WI38 (cell line): ENCODE data around the gene CSNK1D.

Experiments used
- H3K4me3 ChIP-seq: 2 replicates; pipeline ENCODE4 v1.5.1; 2011; ENCODE audit warnings: low read depth, mild to moderate bottlenecking, control low read depth, low read length
- CTCF ChIP-seq: IDR thresholded peaks from 2 replicates; pipeline ENCODE4 v1.5.1; 2012; ENCODE audit warnings: low read depth, mild to moderate bottlenecking, control low read depth, low read length

Gene CSNK1D

GRCh38 chr17:82200743-82201497 is 72.6 kb downstream of the CSNK1D start:
- no peak for TF ChIP-seq CTCF
- H3K4me3 ChIP-seq = no peak overlapping the region

GRCh38 chr17:82200135-82200534 is 73.4 kb downstream of the CSNK1D start:
- TF ChIP-seq CTCF = no peak
- H3K4me3 ChIP-seq = no peak overlapping the region

GRCh38 chr17:82199496-82199895 is 74.0 kb downstream of the CSNK1D start:
- no peak for TF ChIP-seq CTCF
- no peak overlapping the region for H3K4me3 ChIP-seq

GRCh38 chr17:82198092-82198491 is 75.4 kb downstream of the CSNK1D start:
- H3K4me3 ChIP-seq = no peak overlapping the region
- no peak for TF ChIP-seq CTCF

GRCh38 chr17:82195675-82196672 is 77.5 kb downstream of the CSNK1D start:
- TF ChIP-seq CTCF = no peak
- H3K4me3 ChIP-seq = no peak overlapping the region

GRCh38 chr17:82194765-82195164 is 78.7 kb downstream of the CSNK1D start:
- no peak for TF ChIP-seq CTCF
- no peak overlapping the region for H3K4me3 ChIP-seq
